HG02763 (cell line): ENCODE data around the gene PALLD.
A peak's percentile ranks its signal among the peaks of the same experiment; 100 is the strongest.
"Not testable (repeated sequence)": the region's sequence is repeated elsewhere in the genome, so short reads cannot be mapped to it uniquely, and the experiment has no call there.

Source experiments
- ATAC-seq: cut with Tn5 transposase; IDR thresholded peaks from one replicate; pipeline ENCODE4 v1.9.1; 2021; ENCODE audit warnings: mild to moderate bottlenecking, moderate library complexity; ENCODE audit not compliant: unreplicated experiment

The PALLD gene

DNA sequence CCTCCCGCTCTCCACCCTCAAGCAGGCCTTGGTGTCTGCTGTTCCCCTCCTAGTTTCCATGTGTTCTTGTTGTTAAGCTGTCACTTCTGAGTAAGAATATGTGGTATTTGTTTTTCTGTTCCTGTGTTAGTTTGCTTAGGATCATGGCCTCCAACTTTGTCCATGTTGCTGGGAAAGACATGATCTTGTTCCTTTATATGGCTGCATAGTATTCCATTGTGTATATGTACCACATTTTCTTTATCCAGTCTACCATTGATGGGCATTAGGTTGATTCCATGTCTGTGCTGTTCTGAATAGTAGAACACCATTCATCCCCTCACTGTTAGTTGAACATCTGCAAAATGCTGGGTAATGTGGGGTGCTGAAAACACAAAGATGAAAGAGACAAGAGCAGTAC lies 222.9 kb downstream of the PALLD start:
- no peak for ATAC-seq

DNA sequence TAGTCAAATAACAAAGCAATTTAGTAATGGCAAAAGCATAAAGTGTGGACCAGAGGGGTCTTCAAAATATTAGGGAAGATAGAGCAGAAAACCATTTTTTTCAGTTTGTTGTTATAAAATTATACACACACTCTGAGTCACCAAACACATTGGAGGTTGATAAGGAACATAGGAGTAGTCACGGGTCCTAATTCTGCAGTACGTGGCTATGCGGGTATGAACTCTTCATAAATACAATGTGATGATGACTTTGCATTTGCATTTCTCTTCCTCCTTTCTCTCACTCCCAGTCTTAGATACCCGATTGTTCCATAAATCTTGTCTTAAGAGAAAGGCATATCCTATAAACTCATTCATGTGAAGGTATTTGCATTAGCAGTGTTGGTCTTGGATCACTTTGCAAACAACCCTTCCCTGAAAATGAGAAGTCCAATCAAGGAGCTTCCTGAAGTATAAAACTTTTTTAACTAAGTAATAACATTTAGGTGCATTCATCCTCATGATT lies 223.6 kb downstream of the PALLD start:
- ATAC-seq = no peak

DNA sequence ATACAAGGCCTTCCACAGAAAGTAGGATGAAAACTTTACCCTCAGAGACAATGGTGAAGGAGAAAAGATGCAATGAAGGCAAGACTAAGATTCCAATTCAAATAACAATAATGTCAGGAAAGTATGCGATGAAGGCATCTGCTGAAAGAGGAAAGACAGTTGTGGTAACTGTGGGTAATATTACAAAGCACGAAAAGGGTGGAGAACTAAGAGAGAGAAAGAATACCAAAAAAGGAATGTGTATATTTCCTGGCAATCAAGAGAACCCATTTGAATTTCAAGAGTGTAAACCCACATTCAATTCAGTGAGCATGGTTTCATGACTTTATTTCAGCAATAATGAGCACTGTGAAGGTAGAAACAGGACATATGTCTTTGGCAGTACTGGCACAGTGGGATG lies 225.5 kb downstream of the PALLD start:
- no peak for ATAC-seq

DNA sequence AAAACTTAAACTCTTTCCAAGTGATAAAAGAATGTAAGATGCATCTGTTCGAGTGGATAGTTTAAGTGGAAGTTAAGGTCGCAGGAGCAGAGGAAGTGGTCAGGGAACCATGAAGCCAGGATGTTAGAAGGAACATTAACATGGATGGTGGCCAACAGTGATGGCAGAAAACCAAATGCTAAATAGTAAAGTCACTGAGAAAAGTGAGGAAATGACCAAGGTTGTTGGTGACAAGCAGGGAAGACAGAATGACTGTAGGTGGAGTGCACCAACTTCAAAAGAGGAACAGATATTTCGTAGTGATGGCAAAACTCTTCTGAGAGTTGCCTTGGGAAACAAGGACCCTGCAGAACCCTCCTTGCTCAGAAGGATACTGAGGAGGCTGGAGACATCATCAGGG lies 226.2 kb downstream of the PALLD start:
- ATAC-seq = no peak

DNA sequence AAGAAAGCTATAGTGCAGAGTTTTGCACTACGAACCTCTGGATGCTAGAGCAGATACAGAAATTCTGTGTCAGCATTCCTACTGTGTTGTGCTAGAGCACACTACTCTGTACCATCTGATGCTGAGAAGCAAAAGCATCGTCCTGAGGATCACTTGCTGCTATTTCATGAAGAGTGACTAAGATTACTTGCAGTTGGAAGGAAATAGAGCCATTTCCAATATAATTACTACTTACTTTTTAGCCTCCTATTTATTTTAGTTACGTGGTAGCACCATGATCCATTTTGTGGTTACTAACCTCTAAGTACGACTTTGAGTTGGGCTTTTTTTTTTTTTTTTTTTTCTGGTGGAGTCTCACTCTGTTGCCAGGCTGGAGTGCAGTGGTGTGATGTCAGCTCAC lies 226.7 kb downstream of the PALLD start:
- no peak for ATAC-seq

DNA sequence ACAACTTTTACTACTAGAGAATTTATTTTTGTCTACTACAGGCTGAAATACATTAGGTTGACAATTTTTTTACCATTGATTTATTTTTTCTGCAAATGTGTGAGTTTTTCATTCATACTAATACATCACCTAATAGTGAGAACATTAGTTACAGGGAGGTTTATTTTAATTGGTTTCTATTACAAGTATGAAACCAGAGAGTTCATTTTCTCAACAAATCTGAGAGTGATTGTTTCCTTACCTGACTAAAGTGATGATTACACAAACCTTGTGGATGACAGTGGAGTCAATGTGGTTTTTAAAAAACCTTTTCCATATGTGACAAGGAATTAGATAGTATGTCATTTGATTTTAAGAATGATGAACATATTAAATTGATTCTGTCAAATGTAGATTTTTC lies 227.4 kb downstream of the PALLD start:
- ATAC-seq = no peak

DNA sequence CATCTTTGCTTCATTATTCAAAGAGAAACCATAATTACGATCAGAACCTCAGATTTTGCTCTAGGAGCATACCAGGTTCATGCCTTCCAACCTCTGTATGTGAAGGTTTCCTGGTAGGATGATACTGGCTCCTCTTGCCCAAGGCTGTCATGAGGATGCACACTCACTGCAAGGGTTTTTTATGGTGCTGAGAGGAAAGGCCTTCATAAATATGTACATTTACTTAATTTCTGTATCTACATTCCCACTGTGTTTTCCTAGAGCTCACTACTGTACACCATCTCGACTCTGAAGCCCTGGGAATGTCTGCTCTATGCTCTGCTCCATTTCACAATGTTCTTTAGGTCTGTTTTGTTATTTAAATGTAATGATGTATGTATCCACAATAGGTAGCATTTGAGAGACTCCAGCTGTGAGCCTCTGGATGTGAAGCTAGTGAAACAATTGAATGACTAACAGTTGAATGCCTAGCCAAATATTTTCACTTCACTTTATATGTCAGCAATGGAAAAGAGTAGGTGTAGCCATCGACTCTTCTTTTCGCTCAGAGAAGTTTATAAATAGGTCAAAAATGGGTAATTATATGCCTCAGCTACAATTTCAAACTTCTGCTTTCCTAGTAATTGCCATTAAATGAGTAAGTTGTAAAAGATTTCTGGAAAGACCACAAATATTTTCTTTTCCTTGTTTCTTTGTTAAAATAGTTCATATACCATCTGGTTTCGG lies 228.0 kb downstream of the PALLD start:
- no peak for ATAC-seq

DNA sequence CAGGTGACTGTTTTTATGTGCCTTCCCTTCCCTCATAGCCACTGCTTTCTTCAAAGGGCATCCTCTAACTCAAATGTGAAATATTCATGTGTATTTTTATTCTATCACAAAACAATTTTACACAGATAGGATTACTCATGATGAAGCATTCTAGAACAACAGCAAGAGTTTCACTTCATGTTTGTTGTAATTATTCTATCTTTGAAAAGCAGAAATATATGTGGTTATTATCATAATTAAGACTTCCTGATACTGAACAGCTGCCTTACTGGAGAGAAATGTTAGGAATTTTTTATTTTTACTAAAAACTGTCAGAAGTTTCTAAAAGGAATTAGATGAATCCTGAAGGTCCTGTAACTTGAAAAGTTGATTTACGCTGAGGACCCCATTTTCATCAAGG lies 229.1 kb downstream of the PALLD start:
- no peak for ATAC-seq

DNA sequence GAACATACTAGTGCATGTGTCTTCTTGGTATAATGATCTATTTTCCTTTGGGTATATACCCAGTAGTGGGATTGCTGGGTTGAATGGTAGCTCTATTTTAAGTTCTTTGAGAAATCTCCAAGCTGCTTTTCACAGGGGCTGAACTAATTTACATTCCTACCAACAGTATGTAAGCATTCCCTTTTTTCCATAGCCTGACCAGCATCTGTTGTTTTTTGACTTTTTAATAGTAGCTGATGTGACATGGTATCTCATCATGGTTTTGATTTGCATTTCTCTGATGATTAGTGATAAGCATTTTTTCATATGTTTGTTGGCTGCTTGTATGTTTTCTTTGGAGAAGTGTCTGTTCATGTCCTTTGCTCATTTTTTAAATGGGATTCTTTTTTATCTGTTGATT lies 230.3 kb downstream of the PALLD start:
- not testable (repeated sequence) for ATAC-seq

DNA sequence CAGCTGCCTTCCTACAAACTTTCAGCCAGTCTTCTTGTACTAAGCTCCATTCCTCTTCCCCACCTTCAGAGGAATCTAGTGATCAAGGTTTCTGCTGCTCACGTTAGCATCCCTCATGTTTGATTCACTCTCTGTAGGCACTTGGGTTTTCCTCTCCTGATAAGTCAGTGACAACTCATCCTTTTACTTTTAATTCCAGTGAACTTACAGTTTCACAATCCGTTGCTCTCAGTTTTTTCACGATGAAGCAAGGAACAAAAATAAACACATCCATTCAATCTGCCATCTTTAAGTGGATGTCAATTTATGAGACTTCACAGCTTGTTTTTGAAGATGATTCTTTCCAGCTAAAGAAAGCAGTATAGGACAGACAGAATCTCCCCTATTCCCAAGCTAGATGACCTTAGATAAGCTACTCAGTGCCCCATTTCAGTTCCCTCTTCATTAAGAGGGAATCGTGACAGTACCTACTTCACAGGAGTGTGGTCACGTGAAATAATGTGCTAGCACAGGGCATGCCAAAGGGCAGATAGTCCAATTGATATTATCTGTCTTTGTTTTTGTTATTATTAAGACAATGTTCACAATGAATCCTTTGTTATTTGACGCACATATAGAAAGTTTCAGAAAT lies 234.3 kb downstream of the PALLD start:
- no peak for ATAC-seq

DNA sequence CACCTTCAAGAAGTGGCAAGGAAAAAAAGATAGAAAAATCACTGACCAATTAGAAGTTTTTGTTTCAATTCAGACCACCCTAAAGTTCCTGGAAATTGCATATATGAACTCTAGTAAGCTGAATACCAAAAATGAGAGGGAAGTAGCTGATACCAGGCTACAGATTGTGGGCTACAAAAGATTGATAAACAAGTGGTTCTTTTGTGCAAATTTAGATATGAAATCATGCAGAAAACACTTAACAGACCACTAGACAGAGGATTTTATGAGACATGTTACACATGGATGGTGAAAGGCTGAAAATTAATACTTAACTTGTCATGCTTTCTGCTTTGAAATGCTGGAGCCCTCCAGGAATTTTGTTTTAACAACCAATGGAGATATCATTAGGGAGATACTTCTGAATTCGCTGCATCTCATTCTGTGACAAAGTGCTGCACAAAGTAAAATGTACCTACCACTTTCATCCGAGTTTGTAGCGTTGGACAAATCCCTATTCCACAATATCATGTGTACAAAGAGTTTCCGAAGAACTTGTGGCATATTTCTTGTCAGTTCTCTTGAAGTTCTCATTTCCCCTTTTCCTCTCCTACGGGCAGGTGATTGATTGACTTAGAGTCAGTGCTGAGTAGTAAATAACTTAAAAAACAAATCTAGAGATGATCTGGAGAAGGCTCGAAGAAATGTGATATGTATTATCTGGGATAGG lies 235.0 kb downstream of the PALLD start:
- peak; percentile 58 for ATAC-seq

DNA sequence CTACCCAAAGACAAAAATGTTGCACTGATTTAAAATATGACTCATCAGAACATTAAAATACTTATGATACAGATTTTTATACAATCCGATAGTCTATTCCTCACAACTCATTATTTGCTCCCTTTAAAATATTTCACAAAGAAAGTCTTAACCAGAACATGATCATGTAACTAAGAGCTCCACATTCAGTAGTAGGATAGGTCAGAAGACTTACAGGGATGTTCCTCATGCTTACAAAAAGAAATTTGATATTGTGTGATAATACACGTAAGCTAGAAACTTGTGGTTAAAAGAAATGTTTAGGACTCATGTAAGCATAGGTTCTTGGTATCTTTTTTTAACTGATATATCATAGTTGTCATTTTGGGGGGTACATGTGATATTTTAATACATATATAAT lies 235.9 kb downstream of the PALLD start:
- ATAC-seq = no peak

DNA sequence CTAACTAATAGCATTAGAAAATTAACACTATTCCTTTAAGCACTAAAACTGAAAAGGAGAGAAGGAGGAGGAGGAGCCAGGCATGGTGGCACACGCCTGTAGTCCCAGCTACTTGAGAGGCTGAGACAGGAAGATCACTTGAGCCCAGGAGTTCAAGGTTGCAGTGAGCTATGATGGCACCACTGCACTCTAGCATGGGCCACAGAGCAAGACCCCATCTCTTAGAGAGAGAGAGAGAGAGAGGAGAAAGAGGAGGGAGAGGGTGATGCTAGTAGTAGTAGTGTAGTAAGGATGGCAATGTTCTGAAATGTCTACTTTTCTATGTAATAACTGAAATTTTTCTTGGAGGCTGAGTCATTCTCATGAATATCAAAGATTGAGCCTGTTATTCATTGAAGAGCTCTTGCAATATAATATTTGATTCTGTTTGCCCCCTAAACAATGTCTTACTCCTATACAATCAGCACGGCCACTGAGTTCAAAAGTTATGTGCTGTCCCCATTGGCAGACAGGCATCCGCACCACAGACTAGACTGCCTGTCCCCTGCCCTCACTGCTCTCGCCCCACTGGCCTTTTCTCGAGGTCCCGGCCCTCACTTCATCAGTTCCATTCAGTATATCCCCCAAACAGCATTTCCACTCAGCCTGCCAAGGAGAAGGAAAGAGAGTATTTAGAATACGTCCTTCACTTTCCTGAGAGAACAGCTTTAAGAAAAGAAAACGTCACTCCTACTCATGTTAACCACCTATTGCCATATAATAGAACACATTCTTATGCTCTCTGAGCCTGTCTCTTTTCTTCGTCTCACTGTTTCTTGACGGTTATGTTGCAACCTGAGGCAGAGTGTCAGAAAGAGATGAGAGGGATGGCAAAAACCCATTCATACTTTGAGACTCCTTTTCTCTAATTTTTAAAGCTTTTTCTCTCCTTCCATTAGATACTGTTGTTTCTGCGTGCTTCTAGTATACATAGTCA lies 238.1 kb downstream of the PALLD start:
- ATAC-seq = no peak

DNA sequence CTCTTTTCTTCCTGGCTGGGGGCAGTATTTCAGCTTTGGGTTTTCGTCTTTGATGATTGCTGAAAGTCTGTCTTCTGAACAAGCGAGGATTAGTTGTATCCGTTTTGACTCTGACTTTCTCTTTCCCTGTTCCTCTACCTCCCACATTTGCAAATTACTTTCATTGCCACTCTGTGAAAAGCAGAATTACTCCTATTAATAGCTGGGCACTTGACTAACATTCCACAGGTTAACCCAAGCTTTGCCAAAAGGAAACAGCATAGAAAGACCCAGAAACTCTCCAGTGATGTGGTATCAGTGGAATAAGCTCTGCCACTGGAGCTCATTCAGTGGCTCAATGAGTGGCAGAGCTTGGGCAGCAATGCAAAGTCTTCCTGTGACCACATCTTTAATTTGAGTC lies 238.9 kb downstream of the PALLD start:
- no peak for ATAC-seq

DNA sequence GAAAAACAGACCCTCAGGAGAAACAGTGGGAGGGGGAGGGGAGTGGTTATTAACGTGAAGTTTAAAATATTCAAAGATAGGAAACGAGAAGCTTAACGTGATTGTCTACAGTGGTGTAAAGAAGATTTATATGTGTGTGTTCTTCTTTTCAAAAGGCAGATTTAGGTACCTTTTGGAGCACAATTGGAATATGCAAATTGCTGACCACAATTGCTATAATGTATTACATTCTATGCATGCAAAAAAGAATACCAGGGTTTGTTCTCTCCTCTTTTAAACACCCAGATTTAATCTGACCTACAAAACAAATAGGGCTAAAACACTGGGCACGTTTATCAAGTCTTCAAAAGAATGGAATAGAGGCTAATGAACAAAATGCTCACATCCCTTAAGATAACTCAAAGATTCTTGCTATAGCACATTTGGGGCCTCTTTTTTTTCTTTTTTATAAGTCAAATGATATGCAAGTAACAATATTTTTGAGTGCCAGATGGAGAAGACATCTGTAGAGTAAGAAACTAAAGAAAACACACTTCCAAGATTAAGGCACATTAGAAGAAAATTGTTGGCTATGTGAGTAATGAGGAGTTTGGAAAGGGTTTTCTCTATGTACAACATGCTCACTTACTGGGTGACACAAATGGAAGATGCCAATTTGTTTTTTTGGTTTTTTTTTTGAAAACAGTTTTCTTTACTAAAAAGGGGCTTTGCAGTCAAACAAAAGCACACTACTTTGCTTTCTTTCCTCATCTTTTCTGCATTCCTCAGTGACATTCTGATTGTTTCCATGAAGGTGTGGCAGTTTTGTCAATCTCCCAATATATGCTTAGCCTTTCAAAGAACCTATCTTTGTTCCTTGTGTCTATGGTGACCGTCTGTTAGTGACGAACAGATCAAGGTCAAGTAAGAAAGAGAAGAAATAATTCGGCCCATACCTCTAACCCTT lies 240.3 kb downstream of the PALLD start:
- ATAC-seq = no peak

DNA sequence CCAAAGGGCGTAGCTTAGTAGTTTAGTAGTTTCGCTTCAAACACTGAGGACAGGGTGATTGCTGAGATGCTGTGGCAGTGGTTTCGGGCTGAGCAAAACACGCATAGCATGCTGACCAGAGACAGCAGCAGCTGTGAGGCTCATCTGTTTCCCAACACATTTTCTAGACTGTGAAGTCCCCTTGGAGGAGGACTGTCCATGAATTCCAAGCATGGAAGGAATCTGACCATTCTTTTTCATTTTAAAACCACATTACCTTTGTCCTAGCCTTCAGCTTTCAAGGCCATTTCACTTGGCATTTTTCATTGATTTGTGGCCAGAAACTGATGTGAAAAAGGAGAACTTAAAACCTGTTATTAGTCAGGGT lies 240.9 kb downstream of the PALLD start:
- no peak for ATAC-seq

DNA sequence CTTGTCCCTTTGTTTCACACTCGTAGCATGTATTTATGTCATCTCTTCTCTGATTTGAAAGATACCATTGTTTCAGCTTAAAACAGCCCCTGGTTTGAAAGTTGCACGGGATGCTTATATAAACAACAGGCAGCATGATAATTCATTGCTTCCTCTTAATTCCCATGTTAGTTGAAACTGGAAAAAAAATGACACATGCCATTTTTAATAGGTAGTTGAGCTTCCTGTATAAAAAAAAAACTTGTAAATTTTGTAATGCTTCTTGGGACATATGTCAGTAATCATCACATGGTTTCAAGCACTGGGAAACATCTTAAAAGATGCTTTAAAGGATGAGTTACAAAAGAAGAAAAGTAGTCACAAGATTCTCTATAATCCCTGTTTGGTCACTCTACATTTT lies 243.0 kb downstream of the PALLD start:
- ATAC-seq = no peak

DNA sequence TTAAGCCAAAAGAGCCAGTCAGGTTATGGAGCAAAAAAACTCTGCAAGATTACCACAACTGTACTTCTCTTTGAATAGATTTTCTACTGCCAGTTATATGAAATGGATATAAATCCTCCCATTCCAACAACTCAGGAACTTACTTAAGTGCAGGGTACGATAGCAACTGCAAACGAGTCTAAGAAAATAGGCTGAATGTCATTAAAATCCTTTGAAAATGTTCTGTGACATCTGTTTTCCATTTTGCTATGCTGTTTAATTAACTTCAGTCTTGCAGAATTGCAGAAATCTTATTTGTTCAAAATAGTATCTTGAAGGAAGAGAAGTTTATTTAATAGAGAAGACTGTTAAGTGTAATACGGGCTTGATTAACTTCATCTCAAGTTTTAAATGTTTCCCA lies 243.8 kb downstream of the PALLD start:
- ATAC-seq = no peak

DNA sequence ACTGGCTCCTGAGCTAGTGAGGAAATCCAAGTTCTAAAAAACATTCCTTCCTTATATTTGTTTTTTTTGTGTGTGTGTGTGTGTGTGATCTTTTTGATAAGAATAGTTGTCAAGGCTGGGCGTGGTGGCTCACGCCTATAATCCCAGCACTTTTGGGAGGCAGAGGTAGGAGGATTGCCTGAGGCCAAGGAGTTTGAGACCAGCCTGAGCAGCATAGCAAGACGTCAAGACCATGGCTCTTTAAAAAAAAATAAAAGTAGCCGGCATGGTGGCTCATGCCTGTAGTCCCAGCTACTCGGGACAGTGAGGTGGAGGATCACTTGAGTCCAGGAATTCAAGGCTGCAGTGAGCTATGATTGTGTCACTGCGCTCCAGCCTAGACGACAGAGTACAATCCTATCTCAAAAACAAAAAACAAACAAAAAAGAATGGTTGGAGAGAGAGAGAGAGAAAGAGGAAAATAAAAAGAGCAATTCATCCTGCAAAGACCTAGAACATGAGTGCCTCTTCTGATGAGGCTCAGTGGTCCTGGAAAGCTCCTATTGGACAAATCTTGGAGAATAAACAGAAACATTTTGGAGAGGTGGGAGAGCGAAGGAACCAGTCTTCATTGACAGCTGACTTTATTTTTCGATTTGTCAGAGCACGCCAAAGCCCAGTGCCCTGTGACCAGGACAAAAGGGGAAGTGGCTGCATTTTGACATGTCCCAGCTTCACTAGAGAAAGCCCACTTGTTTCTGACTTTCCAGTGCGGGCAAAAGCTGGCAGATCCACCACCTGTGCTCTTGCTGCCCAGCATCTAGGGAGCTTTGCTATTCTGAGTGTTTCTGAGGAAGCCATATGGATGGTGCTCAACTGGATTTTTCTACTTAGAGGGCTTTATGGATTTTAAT lies 244.7 kb downstream of the PALLD start:
- no peak for ATAC-seq
